HFFc6 (cell line): ENCODE data around the gene NOP53. TPM values are rescaled to one million over a fixed set of nuclear protein-coding genes. Genes with fewer than 3 reads are reported as not detected.

Experiments used
- DNase-seq: peaks from one replicate; pipeline ENCODE4 v3.0.0-alpha.2; 2018
- H3K27ac Mint-ChIP-seq: 2 replicates; pipeline ENCODE4 v1.8.0; 2020; ENCODE audit warnings: mild to moderate bottlenecking, mixed read lengths
- H3K27me3 Mint-ChIP-seq: 2 replicates; pipeline ENCODE4 v1.8.0; 2021; ENCODE audit warnings: mild to moderate bottlenecking, moderate library complexity, mixed read lengths; ENCODE audit not compliant: insufficient read depth
- H3K36me3 Mint-ChIP-seq: 2 replicates; pipeline ENCODE4 v1.8.0; 2021; ENCODE audit warnings: low read depth, mixed read lengths
- H3K4me1 Mint-ChIP-seq: 2 replicates; pipeline ENCODE4 v1.8.0; 2020; ENCODE audit warnings: low read depth, mixed read lengths
- H3K4me3 Mint-ChIP-seq: 2 replicates; pipeline ENCODE4 v1.8.0; 2020; ENCODE audit warnings: mild to moderate bottlenecking, moderate library complexity, mixed read lengths
- H3K9me3 Mint-ChIP-seq: 2 replicates; pipeline ENCODE4 v1.8.0; 2020; ENCODE audit warnings: mild to moderate bottlenecking, mixed read lengths
- CTCF ChIP-seq: fragments of 200-600 bp; sonication (generic); IDR thresholded peaks from 2 replicates; pipeline ENCODE4 v1.5.0; 2021; ENCODE audit warnings: antibody characterized with exemption, mild to moderate bottlenecking
- total RNA-seq, 6 experiments: library from RNA; stranded (reverse); fragmentation: NEBNext Ultra II Directional; extraction: Animal tissue kit (Norgen Biotek cat#: 25700); gene quantifications; 2 replicates in 1 of 6; 3 replicates in 5 of 6; pipeline ENCODE4 v1.2.3, GENCODE V29; 2021

The NOP53 gene
- total RNA-seq, 6 experiments from 2014 or later: 72.7 to 113 (median 106) TPM

GRCh38 chr19:47790398-47790814, 45.1 kb downstream of the NOP53 start:
- peaks cover 6% of the 10 kb centered on the region; the same call in 1 of the 2 replicates for H3K4me1 Mint-ChIP-seq
- H3K4me3 Mint-ChIP-seq: no peak overlapping the region
- TF ChIP-seq CTCF: peak; percentile 90
- peaks cover 8% of the 10 kb centered on the region for H3K36me3 Mint-ChIP-seq
- H3K9me3 Mint-ChIP-seq: peaks cover 7% of the 10 kb centered on the region; the same call in 1 of the 2 replicates
- no peak overlapping the region for H3K27ac Mint-ChIP-seq
- DNase-seq: no peak
- no peaks in the 10 kb centered on the region; the same call in 1 of the 2 replicates for H3K27me3 Mint-ChIP-seq

GRCh38 chr19:47792616-47793015, 47.3 kb downstream of the NOP53 start:
- no peak for TF ChIP-seq CTCF
- H3K27ac Mint-ChIP-seq: no peak overlapping the region
- H3K36me3 Mint-ChIP-seq: peaks cover 8% of the 10 kb centered on the region
- DNase-seq: no peak
- H3K9me3 Mint-ChIP-seq: peaks cover 7% of the 10 kb centered on the region; the same call in 1 of the 2 replicates
- peaks cover 6% of the 10 kb centered on the region; the same call in 1 of the 2 replicates for H3K4me1 Mint-ChIP-seq
- no peak overlapping the region for H3K4me3 Mint-ChIP-seq
- H3K27me3 Mint-ChIP-seq: peaks cover 2% of the 10 kb centered on the region

GRCh38 chr19:47794526-47794925, 49.2 kb downstream of the NOP53 start:
- Mint-ChIP-seq H3K4me3 (no peak overlapping the region), H3K27me3 (peaks cover 8% of the 10 kb centered on the region), H3K27ac (no peak overlapping the region), H3K36me3 (no peaks in the 10 kb centered on the region), H3K4me1 (no peaks in the 10 kb centered on the region), H3K9me3 (peaks cover 7% of the 10 kb centered on the region; the same call in 1 of the 2 replicates)
- peak; percentile 52 for TF ChIP-seq CTCF
- no peak for DNase-seq

GRCh38 chr19:47796785-47797184, 51.4 kb downstream of the NOP53 start:
- no peaks in the 10 kb centered on the region for H3K4me1 Mint-ChIP-seq

GRCh38 chr19:47797996-47798903, 52.9 kb downstream of the NOP53 start:
- Mint-ChIP-seq H3K9me3 (peaks cover 4% of the 10 kb centered on the region; the same call in 1 of the 2 replicates), H3K27ac (no peak overlapping the region), H3K4me1 (no peaks in the 10 kb centered on the region), H3K36me3 (0 out of 2 replicates have a peak, but pooled peaks cover 4% of the 10 kb centered on the region), H3K4me3 (no peak overlapping the region), H3K27me3 (peaks cover 8% of the 10 kb centered on the region)
- TF ChIP-seq CTCF: no peak
- DNase-seq: no peak

More at GRCh38 chr19:47796785-47797184, 51.4 kb downstream of the NOP53 start:
- no peak overlapping the region for H3K27ac Mint-ChIP-seq
- no peak for TF ChIP-seq CTCF
- 0 out of 2 replicates have a peak, but pooled peaks cover 4% of the 10 kb centered on the region for H3K36me3 Mint-ChIP-seq
- no peak for DNase-seq
- peaks cover 8% of the 10 kb centered on the region for H3K27me3 Mint-ChIP-seq
- H3K9me3 Mint-ChIP-seq: peaks cover 11% of the 10 kb centered on the region; the same call in 1 of the 2 replicates
- H3K4me3 Mint-ChIP-seq: no peak overlapping the region
